NCI-H526 treated with DMSO at 0.1 percent for 48 hours (cell line): ENCODE data around the gene UNCX.
"Not testable (repeated sequence)": the region's sequence is repeated elsewhere in the genome, so short reads cannot be mapped to it uniquely, and the experiment has no call there.

Source experiments
- DNase-seq: peaks from one replicate; lab custom pipeline; 2025; lab: John Stamatoyannopoulos, UW

Gene UNCX

DNA sequence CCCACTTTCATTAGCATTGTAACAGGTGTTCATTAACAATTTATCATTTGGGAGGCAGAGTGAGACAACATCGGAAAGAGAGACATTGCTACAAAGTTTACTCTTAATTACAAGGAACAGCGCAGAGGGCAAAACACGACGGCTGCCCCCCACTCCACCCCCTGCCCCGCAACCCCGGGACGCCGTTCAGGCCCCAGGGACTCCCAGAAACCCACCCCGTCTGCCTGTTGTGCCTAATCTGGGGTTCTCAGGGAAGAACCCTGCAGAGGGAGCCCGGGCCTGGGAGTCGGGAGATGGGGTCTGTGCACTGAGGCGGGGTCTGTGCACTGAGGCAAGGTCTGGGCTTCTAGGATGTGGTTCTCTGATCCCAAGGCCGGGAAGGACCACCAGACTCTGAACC is 25.2 kb downstream of the UNCX start:
- no peak for DNase-seq

DNA sequence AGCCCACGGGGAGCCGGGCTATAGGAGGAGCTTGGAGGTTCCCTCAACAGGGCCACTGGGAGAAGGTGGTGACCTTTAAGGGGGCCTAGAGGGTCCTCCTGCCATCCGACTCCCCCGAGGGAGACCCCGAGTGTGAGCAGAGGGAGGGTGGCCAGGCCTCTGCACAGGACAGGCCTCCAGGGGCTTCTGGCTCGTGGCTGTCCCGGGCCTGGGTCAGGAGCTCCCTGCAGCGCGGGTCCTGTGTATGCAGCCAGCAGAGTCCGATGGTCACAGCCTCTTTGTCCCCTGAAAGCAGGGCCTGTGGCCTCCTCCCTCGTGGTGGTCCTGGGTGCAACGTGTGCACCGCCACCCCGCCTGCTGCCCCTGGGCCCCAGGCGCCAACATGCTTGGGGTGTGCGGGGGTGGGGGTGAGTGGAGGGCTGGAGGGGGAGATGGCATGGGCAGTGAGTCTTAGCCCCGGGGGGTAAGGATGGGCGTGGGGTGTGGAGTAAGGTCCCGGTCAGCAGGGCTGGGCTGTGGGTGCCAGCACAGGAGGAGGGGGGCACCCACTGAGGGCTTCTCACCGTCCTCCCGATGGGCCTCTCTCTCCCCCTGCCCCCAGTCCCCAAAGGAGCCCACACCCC is 27.1 kb downstream of the UNCX start:
- DNase-seq, result no peak

DNA sequence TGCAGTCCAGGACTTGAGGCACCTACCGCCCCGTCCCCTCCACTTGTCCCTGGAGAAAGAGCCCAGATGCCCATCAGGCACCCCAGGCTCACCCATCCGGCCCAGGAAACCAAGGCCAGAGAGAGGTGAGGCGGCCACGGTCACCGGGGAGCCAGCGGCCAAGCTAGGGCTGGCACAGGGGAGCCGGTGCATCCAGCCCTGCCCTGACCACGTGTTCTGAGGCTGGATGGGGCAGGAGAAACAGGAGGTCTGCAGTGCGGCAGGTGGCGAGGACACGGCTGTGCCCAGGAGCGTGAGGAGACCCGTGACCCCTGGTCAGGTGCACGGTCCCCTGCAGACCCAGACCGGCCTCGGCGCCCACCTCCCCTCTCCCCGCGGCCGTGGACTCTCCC is 27.6 kb downstream of the UNCX start:
- DNase-seq, result no peak

DNA sequence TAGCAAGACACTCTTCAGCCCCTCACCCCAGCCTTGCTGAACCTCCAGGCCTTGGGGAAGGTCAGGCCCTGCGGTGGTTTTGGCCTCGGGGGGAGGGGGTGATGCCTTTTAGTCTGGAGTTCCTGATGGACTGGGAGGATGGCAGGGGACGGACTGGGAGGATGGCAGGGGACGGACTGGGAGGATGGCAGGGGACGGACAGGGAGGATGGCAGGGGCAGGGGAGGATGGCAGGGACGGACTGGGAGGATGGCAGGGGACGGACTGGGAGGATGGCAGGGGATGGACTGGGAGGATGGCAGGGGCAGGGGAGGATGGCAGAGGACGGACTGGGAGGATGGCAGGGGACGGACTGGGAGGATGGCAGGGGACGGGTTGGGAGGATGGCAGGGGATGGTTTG is 28.4 kb downstream of the UNCX start:
- not testable (repeated sequence) for DNase-seq

DNA sequence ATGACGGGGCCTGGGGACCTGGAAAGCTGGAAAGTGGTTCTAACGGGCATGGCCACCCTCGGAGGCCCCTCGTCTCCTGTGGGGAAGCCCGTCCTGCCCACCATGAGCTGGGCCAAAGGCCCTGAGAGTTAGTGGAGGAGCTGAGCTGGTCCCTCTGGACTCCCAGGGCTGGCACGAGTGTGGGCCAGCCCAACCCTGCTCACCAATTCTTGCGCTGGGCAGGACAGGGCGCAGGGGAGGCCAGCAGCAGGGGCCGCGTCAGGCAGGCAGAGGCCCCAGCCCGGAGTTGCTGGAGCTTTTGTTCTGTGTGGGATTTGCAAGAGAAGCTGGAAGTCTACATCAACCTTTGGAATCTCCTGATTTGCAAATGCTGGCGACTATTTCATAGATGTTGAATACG is 29.8 kb downstream of the UNCX start:
- no peak for DNase-seq

DNA sequence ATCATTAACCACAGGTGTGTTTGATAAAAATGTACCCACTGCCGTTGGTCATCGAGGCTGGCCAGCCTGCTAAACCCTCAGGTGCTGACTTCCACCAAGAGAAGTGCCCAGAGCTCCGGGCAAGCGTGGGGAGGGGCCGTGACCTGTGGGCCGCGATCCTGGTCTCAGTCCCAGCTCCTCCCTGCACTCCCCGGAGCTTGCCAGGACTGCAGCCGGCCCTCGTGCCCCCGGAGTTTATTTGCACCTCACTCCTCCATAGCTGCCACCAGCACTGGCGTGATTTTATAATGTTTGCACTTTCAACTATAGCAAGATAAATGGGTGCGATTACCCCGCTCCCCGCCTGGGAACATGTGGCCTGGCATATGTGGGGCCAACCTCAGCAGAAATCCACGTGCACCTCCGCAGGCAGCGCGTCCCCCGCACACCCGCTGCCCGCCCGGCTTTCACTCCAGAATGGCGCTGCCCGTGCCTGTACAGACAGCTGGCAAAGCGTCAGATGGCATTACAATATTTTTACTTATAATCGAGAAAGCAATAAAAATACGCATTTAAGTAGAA is 30.8 kb downstream of the UNCX start:
- no peak for DNase-seq

DNA sequence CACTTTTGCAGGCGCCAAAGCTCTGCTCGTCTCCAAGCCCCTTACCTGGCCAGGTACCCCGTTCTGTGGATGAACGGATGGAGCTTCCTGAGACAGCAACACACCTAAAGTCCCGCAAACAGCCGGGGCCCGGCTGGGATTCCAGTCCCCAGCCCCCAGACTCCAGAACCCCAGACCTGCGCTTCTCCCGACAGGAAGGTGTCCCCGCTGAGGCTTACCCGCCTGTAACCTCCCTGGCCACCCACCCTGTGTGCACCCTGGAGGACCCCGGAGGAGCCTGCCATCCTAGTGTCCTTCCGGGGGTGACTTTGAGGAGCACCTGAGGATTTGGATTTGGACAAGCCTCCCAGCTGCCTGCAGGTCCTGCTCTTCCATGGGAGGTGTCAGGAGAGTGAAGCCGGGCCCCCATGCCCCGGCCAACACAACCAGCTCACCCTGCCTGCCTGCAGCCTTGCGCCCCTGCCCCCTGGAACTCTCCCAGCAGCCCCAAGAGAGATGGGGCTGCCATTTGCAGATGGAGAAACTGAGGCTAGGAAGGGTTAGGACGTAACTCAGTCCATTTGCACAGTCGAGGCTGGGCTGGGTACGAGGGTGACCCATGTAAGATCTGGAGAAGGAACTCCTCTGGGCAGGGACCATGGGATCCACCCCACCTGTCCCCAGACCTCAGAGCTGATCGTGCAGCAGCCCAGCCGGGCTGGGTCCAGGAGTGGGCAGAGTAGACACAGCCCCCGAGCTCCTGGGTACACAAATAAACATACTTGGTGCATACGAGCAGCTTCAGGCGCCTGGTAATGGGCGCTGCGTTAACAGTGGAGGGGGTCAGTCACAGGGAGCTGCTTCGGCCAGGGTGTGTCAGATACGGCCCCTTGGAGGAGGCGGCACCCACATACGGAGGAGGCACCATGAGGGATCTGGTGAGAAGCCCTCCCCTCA is 31.9 kb downstream of the UNCX start:
- DNase-seq, result no peak

DNA sequence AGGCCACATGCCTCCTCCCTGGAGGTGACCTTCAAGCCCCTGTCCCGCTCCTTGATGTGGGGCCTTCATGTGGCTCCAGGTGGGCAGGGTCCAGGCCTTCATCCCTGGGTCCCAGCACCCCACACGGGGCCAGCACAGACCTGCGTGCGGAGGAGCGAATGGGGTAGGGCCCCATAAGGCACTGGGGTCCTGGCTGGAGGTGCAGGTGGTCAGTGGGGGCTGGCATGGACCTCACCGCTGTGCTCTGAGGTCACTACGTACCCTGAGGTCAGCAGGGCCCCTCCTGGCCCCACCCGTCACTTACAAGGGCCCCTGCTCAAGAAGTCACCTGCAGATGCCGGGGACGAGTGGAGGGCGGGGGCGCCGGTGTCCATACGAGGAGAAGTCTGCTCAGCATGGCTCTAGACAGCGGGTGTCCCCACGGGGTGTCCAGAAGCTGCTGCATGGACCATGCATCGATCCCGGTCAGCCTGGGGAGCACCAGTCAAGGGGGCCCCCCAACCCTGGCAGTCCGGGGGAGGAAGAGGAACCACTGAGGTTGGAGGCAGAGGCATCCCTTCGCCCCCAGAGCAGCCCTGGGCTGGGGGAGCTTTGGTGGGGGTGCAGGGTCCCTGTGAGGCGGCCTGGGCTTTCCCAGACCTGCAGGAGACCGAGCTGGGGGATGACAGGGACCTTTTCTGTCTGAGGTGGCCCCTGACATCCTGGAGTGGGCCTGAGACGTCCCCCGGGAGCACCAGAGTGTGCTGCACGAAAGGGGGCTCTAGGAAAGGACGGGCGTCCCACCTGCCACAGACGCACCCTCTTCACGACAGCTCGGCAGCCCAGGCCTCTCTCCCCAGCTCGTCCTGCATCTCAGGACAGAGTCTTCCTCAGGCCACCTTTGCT is 34.6 kb downstream of the UNCX start:
- no peak for DNase-seq

DNA sequence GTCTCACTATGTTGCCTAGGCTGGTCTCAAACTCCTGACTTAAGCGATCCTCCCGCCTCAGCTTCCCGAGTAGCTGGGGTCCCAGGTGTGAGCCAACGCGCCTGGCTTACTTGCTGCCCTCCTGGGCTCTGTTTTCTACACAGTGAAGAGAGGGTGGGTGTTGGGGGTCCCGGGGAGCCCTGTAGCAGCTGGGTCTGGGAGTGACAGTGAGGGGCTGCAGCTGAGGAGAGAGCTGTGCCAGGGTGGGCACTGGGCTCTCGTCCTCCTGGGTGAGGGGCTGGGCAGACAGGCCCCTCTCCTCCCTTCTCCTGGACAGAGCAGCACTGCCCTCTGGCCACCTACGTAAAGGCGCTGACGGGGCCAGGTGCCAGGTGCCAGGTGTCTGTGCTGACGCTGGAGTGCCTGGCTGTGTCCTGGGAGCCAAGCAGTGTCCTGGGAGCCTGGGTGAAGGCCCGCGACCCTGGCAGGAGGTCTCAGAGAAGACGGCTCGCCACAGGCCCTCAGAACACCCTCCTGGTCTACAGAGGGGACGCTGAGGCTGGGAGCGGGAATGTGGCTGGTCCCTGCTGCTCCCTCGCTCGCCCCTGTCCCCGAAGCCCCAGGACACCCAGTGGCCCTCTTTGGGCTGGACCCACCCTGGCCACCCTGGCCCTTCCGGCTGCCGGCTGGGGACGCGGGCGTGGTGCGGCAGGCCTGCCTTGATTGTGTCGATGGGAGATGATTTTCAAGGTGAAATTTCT is 35.6 kb downstream of the UNCX start:
- no peak for DNase-seq

DNA sequence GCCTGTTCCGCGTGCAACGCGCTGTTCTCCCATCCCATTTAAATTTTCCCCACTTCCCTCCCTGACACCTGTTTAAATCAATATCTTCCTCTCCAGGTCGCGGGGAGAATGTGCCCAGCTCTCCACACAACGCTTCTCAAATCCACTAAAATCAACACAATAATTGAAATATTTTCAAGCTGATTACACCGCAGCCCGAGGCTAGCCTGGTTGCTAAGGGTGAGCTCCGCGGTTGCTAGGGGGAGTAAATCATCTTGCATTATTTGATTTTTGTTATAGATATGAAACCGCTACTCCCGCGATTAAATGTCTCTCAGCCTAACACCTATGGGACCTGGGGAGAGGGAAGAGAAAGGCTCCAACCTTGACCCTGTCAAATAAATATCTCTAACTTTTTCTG is 36.2 kb downstream of the UNCX start:
- DNase-seq, result no peak

DNA sequence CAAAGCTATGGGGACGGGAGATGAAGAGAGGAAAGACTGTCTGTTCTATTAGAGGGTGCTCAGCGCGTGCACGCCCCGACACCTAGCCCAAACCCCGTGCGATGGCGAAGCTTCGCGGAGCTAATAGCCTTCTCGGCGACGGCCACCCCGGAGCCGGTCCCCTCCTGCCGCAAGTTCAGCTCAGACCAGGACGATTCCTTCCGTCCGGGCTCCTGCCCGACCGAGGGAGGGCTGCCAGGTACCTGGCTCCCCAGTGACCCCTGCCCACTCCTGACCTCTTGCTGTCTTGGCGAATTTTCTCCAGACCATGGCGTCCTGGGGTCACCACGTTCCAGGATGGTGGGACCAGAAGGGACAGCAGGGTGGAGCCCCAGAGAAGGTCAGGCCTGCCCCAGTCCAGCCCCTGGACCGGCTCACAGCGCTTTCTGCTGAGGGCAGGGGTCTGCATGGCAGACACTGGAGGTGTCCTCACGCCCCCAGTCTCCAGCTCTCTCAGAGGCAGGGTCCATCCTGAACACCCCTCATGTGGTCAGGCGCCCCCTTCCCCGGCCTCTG is 36.7 kb downstream of the UNCX start:
- no peak for DNase-seq

DNA sequence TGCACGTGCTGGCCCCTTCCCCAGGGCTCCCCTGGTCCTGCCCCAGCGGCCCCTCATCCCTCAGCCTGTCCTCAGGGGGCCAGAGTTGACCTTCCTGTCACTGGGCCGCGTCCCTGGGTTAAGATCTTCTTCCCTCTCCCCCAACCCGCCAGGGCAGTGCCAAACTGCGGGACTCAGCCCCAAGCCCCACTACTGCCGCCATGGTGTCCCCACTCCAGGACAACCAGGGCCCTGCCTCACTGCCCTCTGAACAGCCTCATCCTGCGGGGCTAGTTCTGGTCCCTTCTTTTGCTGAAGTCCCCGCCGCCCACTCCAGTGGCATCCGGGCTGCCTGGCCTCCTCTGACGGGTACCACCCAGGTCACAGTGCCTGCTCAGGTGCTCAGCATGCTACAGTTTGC is 37.5 kb downstream of the UNCX start:
- DNase-seq, result no peak

DNA sequence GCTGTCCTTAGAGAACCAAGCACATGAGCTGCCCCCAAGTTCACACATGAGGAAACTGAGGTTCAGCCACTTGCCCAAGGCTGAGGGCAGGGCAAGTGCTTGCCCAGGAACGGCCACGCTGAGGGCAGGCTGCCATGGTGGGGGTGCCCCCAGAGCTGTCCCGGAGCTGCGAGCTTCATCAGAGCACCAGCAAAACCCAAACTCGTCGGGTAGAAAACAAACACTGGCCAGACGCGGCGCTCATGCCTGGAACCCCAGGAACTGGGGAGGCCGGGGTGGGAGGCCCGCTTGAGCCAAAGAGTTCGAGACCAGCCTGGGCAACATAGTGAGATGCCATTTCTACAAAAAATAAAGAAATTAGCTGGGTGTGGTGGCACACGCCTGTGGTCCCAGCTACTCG is 38.4 kb downstream of the UNCX start:
- DNase-seq, result no peak

DNA sequence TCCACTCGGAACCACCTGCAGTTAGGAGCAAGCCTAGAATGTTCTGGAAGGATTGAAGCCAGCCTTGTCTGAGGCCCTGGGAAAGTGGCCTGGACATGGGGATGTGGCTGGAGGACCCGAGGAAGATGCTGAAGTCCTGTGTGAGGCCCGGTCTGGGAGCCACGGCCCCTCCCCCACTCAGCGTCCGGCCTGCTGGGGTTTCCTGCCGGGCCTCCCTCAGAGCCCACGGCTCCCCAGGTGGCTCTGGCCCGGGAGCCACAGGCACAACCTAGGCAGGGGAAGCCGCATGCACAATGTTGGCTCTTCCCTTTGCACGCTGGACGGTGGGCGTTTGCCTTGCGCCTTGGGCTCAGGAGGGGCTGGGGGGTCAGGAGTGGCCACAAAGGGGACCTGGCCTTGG is 39.0 kb downstream of the UNCX start:
- DNase-seq, result no peak

DNA sequence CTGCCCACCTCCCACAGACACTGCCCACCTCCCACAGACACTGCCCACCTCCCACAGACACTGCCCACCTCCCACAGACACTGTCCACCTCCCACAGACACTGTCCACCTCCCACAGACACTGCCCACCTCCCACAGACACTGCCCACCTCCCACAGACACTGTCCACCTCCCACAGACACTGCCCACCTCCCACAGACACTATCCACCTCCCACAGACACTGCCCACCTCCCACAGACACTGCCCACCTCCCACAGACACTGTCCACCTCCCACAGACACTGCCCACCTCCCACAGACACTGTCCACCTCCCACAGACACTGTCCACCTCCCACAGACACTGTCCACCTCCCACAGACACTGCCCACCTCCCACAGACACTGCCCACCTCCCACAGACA is 39.5 kb downstream of the UNCX start:
- DNase-seq, result not testable (repeated sequence)

DNA sequence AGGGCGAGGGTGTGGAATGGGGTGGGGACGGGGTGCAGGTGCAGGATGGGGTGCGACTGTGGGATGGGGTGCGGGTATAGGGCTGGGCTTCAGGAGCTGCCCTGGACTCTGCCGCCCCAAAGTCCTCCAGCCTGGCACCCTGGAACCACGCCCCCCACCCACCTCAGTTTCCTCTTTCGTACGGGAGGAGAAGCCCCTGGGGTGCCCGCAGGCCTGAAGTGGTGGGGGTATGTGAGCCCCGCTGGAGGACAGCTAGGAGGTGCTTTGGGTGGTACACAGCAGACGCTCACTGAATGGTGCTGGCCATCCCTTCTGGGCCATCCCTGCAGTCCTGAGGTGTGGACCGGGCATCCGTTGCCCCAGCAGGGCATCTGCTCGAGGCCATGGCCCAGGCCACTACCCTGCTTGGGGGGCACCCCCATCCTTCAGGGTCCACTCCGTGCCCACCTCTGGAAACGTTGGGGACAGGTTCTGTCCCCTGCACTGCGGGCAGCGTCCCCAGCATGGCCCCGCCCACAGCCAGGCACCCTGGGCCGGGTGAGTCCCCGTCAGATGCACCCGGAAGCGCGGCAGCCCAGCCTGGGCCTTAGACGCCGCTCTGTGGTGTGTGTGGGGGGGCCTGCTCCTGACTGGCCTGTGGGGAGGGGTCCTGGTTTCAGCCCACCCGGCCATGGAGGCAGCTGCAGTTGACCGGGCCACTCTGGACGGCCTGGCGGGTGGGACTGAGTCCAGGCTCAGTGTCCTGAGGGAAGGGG is 41.6 kb downstream of the UNCX start:
- DNase-seq, result no peak

DNA sequence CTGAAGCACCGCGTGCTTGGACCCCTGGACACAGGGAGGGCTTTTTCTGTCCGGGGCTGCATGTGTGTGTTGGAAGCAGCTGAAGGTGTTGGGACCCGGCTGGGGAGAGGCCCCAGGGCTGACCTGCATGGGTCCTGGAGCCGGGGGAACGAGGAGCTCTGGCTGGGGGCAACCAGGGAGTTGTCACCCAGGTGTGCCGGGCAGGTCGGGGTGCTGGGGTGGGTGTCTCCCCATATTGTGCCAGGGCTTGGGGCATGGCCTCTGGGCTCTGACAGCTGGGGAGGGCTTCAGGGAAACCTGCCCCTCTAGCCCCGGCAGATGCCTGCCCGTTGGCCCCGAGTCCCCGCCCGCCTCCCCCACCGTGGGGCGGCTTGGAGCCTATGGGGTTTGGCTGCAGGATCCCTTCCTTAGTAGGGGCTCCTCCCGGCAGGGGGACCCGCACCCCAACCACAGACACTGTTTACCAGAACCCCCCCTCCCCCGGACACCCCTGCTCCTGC is 42.3 kb downstream of the UNCX start:
- no peak for DNase-seq

DNA sequence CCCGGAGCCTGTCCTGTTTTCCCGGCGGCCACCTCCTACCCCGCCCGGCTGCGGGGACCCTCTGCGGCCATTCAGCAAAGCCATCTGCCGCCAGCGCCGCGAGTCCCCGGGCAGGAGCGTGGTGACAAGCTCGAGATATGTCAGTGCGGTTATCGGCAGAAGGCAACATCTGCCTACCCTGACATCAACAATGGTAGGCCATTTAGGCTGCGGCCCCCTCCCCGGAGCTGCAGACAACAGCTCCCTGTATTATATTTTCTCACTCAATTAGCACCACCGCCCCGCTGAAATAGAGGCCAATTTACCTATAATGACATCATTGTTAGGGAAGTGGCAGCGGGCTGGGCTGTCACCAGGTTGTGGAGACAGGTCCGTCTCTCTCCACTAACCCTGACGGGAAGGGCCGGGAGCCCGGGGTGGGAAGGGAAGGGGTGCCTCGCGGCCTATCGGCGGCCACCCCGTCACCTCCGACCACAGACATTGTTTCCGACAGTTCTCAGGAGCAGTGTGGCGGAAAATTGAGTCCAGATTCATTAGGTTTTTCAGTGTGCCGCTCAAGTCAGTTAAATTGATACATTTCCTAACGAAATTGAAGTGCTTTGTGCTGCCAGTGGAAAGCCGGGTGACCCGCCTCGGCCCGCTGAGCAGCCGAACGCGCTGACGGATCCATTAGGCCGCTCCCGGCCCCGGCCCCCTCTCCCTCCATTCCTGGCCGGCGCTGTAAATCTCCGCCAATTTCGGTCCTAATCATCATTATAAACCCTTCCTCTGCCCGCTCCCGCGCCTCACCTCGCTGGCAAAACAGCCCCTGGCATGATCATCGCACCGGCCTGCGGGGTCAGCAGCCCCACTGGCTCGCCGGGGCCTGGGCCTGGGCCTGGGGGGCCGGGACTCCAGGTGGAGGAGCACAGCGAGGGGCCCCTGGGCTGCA is 43.0 kb downstream of the UNCX start:
- DNase-seq, result no peak

DNA sequence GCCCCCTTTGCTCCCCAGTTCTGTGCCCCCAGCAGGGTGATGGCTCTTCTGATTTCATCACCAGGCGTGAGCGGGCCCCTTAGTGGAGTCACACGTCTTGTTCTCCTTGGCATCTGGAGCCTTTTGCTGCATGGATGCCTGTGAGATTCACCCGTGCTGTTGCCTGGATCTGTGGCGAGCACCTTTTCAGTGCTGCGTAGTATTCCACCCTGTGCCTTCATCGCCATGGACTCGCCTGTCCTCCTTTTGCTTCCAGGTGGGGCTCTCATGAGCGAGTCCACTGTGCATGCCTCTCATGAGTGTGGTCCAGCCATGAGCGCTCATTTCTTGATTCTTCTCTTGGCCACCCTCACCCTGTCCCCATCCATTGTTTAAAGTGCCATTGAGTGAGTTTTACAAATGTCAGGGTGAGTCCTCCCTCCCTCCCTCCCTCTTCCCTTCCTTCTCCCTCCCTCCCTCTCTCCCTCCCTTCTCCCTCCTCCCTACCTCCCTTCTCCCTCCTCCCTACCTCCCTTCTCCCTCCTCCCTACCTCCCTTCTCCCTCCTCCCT is 44.0 kb downstream of the UNCX start:
- DNase-seq, result no peak
